HG03558 (cell line): ENCODE data around the gene MEIOSIN.
"Not testable (repeated sequence)": the region's sequence is repeated elsewhere in the genome, so short reads cannot be mapped to it uniquely, and the experiment has no call there.

ENCODE experiments used
- ATAC-seq: cut with Tn5 transposase; IDR thresholded peaks from one replicate; pipeline ENCODE4 v1.9.1; 2021; ENCODE audit warnings: moderate number of reproducible peaks; ENCODE audit not compliant: unreplicated experiment; ENCODE audit errors: extremely low read depth

Gene MEIOSIN

DNA sequence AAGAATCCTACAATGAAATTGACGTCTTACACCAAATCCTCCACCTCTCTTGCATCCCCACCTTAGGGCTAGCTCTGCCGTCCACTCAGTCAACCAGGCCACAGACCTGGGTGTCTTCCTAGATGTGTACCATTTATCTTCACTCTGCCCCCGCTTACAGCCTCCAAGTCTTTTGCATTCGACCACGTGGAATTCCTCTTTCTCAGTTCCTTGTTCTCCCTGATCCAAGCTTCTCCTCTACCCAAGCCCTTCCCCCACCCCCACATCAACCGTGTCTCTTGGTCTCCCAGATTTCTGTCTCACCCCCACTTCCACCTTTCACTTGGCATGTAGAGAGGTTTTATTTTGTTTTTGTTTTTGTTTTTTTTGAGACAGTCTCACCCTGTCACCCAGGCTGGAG lies 60.6 kb downstream of the MEIOSIN start:
- no peak for ATAC-seq

GRCh38 chr19:45794627-45795026 lies 61.4 kb downstream of the MEIOSIN start:
- ATAC-seq: no peak

- ATAC-seq: no peak
These were observed 65.8 kb downstream of the MEIOSIN start for GRCh38 chr19:45798995-45799517.

DNA sequence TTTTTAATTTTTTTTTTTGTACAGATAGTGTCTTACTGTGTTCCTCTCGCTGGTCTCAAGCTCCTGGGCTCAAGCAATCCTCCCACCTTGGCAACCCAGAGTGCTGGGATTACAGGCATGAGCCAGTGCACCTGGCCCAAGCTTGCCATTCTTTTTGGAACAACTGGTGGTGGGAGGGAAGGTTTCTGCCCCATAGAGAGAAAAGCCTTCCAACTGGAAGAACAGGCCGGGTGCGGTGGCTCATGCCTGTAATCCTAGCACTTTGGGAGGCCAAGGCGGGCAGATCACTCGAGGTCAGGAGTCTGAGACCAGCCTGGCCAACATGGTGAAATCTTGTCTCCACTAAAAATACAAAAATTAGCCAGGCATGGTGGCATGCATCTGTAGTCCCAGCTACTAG lies 66.3 kb downstream of the MEIOSIN start:
- not testable (repeated sequence) for ATAC-seq

GRCh38 chr19:45800070-45800553 lies 66.9 kb downstream of the MEIOSIN start:
- ATAC-seq: no peak

GRCh38 chr19:45801603-45802175 lies 68.5 kb downstream of the MEIOSIN start:
- ATAC-seq: no peak

GRCh38 chr19:45804140-45804958 lies 71.1 kb downstream of the MEIOSIN start:
- no peak for ATAC-seq

- ATAC-seq: no peak
These were observed 71.7 kb downstream of the MEIOSIN start for GRCh38 chr19:45804959-45805230.

DNA sequence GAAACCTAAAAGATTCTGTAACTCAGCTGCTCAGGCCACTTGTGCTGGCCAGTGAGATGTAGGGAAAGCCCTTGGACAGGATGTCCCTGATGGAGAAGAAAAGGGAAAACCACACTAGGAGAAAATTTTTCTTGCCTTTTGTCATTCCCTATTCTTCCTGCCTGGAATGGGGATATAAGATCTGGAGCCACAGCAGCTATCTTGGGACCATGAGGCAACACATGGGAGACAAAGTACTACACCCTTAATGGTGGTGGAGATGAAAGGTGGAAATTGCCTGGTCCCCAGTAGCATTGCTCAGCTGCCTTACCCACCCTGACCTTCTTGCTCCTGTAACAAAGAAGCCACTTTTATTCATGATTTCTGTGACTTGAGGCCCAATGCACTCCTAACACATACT lies 72.5 kb downstream of the MEIOSIN start:
- no peak for ATAC-seq

DNA sequence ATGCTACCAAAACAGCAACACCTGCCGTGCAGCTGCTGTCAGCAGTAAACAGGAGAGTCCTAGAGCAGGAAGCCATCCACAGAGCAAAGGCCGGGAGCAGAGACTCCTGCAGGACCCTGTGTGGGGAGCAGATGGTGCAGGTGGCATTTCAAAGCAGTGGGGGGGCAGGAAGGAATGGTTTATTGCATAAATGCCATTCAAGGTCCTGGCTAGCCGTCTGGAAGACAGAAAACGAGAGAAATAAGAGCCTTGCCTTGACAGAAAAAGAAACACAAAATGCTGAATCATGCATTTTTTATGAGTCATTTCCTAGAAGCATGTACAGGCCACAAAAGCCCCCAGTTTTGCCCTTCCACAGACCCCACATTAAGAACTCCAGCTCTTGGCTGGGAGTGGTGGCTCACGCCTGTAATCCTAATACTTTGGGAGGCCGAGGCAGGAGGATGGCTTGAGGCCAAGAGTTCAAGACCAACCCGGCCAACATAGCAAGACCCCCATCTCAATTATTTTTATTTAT lies 76.5 kb downstream of the MEIOSIN start:
- no peak for ATAC-seq

- no peak for ATAC-seq
These were observed 79.1 kb downstream of the MEIOSIN start for GRCh38 chr19:45812297-45812696.
